AG09319 (cell line): Measurements from ENCODE around the gene PARD3.

ENCODE experiments used
- DNase-seq: peaks from one replicate; pipeline ENCODE4 v3.0.0-alpha.2; 2010; ENCODE audit warnings: low read depth; ENCODE audit errors: extremely low read depth
- CTCF ChIP-seq: IDR thresholded peaks from 2 replicates; pipeline ENCODE4 v1.5.1; 2011; ENCODE audit warnings: low read depth, mild to moderate bottlenecking, inconsistent platforms, low read length, moderate library complexity

Gene PARD3

GRCh38 chr10:34219753-34220548, 595.1 kb downstream of the PARD3 start:
- DNase-seq = no peak
- TF ChIP-seq CTCF = no peak

GRCh38 chr10:34217524-34217923, 597.6 kb downstream of the PARD3 start:
- no peak for DNase-seq
- TF ChIP-seq CTCF = no peak

- TF ChIP-seq CTCF = no peak
- DNase-seq = no peak
Measured at GRCh38 chr10:34216348-34216945, 598.6 kb downstream of the PARD3 start.

- no peak for TF ChIP-seq CTCF
- DNase-seq = no peak
Measured at GRCh38 chr10:34213805-34214197, 601.3 kb downstream of the PARD3 start.

- no peak for DNase-seq
- TF ChIP-seq CTCF = no peak
Measured at GRCh38 chr10:34213193-34213804, 601.8 kb downstream of the PARD3 start.

- DNase-seq = no peak
- no peak for TF ChIP-seq CTCF
Measured at GRCh38 chr10:34207343-34207742, 607.8 kb downstream of the PARD3 start.

GRCh38 chr10:34206935-34207268, 608.2 kb downstream of the PARD3 start:
- no peak for TF ChIP-seq CTCF
- no peak for DNase-seq
